ENCODE data around the gene SCO1.

Gene SCO1

DNA sequence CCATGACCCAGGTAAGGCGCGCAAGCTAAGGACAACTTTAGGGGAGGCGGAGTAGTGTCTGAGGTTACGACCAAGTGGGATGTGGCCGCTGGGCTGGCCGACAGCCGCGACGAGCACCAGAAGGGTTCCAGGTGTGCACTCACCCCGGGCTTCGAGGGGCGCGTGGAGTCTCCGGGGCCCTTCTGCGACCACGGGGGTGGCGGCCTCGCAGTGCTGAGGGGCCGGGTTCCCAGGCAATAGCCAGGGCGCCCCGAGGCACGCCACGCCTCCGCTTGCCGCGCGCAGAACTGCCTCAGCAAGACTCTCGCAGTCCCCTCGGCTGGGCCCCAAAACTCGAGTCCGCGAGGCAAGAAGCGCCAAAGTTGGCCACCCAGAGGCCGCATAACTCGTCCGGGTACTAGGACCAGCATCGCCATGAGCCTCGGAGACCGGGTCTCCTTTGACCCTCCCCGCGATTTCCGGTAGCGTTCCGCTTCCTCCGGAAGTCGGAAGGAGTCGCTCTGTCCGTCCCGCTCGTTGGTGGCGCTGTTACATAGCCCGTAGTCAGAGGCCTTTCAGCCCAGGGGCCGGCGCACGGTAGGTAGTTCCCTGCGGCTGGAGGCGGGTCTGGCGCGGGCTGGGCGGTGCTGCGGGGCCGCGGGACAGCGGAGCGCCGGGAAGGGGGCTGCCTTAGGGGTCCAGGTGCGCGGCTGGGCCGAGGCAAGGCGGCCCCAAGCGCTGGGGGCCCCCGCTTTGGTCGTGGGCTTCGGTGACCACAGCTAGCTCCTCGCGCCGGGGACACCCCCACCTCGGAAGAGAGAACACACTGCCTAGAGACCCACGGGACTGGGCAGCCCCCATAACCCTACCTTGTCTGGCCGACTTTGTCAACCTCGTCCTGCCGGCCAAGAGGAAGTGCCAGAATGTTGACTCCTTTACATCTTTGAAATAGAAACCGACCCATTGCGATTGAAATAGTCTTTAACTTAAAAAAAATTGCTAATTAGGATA, at the start of gene SCO1, which contains the start of gene ADPRM:
Gene SCO1 (minus strand): TSS at position 442 of the 990 bp plus-strand sequence. CDS start 26 bp downstream, at position 416.
Gene ADPRM (plus strand): TSS at position 503 of the 990 bp plus-strand sequence. CDS start 7,333 bp downstream, outside the sequence.
- TF ChIP-seq, protein P1, sequence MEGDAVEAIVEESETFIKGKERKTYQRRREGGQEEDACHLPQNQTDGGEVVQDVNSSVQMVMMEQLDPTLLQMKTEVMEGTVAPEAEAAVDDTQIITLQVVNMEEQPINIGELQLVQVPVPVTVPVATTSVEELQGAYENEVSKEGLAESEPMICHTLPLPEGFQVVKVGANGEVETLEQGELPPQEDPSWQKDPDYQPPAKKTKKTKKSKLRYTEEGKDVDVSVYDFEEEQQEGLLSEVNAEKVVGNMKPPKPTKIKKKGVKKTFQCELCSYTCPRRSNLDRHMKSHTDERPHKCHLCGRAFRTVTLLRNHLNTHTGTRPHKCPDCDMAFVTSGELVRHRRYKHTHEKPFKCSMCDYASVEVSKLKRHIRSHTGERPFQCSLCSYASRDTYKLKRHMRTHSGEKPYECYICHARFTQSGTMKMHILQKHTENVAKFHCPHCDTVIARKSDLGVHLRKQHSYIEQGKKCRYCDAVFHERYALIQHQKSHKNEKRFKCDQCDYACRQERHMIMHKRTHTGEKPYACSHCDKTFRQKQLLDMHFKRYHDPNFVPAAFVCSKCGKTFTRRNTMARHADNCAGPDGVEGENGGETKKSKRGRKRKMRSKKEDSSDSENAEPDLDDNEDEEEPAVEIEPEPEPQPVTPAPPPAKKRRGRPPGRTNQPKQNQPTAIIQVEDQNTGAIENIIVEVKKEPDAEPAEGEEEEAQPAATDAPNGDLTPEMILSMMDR (IDR thresholded peaks at IDR 0.05), result peak; percentile 66
- H3K27me3 ChIP-seq (ENCODE audit: control insufficient read depth, insufficient read depth, low read length), result no peaks in the 10 kb centered on the region
- H2AFZ ChIP-seq, result peak within 1 kb of the TSS; percentile 94
- H3K36me3 ChIP-seq (ENCODE audit: control insufficient read depth, insufficient read depth, low read length), result no peaks in the 10 kb centered on the region
- no peaks in the 10 kb centered on the region for H3K4me1 ChIP-seq
- peak within 1 kb of the TSS; percentile 68 for H3K4me2 ChIP-seq (ENCODE audit: low read length)
- H3K9me3 ChIP-seq (ENCODE audit: control insufficient read depth, low read length), result no peaks in the 10 kb centered on the region
- H3K9ac ChIP-seq, result peak within 1 kb of the TSS; percentile 41
- H3K4me3 ChIP-seq (ENCODE audit: low read depth, low read length), result peak within 1 kb of the TSS; percentile 80
- H3K27ac ChIP-seq, result peak within 1 kb of the TSS; percentile 73
- peaks cover 10% of the 10 kb centered on the region for H3K79me2 ChIP-seq

- Histone ChIP-seq H3K79me2 (no peaks in the 10 kb centered on the region), H3K27me3 (ENCODE audit: control insufficient read depth, insufficient read depth, low read length) (no peaks in the 10 kb centered on the region), H3K9ac (no peak overlapping the region), H3K27ac (no peak overlapping the region), H3K9me3 (ENCODE audit: control insufficient read depth, low read length) (no peaks in the 10 kb centered on the region), H3K4me1 (no peaks in the 10 kb centered on the region), H3K36me3 (ENCODE audit: control insufficient read depth, insufficient read depth, low read length) (no peaks in the 10 kb centered on the region), H3K4me2 (ENCODE audit: low read length) (no peak overlapping the region), H2AFZ (no peak overlapping the region), H3K4me3 (ENCODE audit: low read depth, low read length) (no peak overlapping the region)
- TF ChIP-seq, protein P1 (IDR thresholded peaks at IDR 0.05), result no peak
These were observed 47.9 kb upstream of the SCO1 start for GRCh38 chr17:10745231-10745630.

GRCh38 chr17:10744501-10745000, 47.2 kb upstream of the SCO1 start:
- Histone ChIP-seq H3K36me3 (ENCODE audit: control insufficient read depth, insufficient read depth, low read length) (no peaks in the 10 kb centered on the region), H3K4me1 (no peaks in the 10 kb centered on the region), H3K27ac (no peak overlapping the region), H3K79me2 (no peaks in the 10 kb centered on the region), H3K4me3 (ENCODE audit: low read depth, low read length) (no peak overlapping the region), H3K27me3 (ENCODE audit: control insufficient read depth, insufficient read depth, low read length) (no peaks in the 10 kb centered on the region), H3K4me2 (ENCODE audit: low read length) (no peak overlapping the region), H2AFZ (no peak overlapping the region), H3K9ac (no peak overlapping the region), H3K9me3 (ENCODE audit: control insufficient read depth, low read length) (no peaks in the 10 kb centered on the region)
- TF ChIP-seq, protein P1 (IDR thresholded peaks at IDR 0.05), result no peak

DNA sequence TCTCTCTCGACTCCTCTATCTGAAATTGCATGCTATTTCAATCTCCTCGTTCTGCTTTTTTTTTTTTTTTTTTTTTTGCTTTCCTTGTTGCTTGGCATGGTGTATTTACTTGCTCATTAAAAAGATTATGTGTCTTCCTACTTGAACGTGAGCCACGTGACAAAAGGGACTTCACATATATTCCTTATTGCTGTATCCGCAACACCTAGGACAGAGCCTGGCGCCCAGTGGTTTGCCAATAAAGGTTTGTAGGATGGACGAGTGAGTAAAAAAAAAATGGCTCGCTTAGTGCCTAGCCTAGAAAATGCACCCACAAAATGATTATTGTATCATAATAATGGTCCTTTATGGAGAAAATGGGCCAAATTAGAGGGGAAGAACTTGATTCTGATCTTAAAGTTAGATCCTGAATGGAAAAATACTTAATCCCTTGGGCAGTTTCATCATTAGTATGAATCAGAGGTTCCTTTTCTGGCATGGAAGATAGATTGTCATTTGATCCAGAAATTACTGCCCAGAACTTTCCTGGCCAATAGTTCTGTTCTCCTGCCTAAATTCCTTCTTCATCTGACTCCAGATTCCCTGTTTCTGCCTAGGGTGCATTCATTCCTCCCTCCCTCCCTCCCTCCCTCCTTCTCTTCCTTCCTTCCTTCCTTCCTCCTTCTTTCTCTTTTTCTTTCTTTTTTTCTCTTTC, 46.1 kb upstream of the SCO1 start:
- Histone ChIP-seq H3K36me3 (ENCODE audit: control insufficient read depth, insufficient read depth, low read length) (no peaks in the 10 kb centered on the region), H3K27ac (no peak overlapping the region), H2AFZ (no peak overlapping the region), H3K27me3 (ENCODE audit: control insufficient read depth, insufficient read depth, low read length) (no peaks in the 10 kb centered on the region), H3K4me3 (ENCODE audit: low read depth, low read length) (no peak overlapping the region), H3K4me2 (ENCODE audit: low read length) (no peak overlapping the region), H3K79me2 (no peaks in the 10 kb centered on the region), H3K9me3 (ENCODE audit: control insufficient read depth, low read length) (no peaks in the 10 kb centered on the region), H3K9ac (no peak overlapping the region), H3K4me1 (no peaks in the 10 kb centered on the region)
- TF ChIP-seq, protein P1 (IDR thresholded peaks at IDR 0.05), result no peak

Measured in parathyroid adenoma (tissue), 2 donors.